Ovary (tissue), 3 donors: ENCODE results near the gene CFDP1.

ENCODE experiments used
- EP300 ChIP-seq: sonication (generic); formaldehyde crosslinking; IDR thresholded peaks from one replicate; pipeline ENCODE4 v1.6.1; 2017; ENCODE audit warnings: antibody characterized with exemption
- POLR2A ChIP-seq: fragments of 450-650 bp; IDR thresholded peaks from one replicate; pipeline ENCODE4 v1.6.1; 2017; ENCODE audit warnings: antibody characterized with exemption, mild to moderate bottlenecking, moderate library complexity
- TF ChIP-seq, protein P1 (sequence below), 3 donors: fragments of 450-650 bp in 2 of 3; fragments of 200-600 bp in 1 of 3; IDR thresholded peaks; one replicate each; pipeline versions ENCODE4 v1.5.1 to v1.8.0; 2016 to 2022; ENCODE audit warnings: antibody characterized with exemption in 3 of 3, mild to moderate bottlenecking in 1 of 3
- donor health status: DM: no; HTN: no; CAD: no.

DNA sequence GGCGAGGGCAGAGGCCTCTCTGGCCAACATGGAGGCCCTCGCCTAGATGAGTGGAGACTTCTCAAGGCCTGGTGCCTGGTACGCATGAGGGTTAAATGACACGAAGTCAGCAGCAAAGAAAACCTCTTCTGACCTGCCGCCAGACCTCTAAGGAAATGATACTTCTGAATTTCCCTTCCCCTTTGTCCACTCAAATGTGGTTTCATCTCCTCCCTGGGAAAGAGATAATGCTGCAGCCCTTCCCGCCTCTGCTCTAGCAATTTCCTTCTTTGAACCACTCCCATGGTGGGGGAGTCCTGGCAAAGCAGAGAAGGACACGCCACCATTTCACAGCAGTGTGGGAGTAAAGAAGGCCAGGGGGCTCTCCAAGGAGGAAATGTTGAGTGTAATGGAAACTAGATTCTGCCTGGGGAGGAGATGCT is 116.2 kb downstream of the CFDP1 start:
- TF ChIP-seq, protein P1, sequence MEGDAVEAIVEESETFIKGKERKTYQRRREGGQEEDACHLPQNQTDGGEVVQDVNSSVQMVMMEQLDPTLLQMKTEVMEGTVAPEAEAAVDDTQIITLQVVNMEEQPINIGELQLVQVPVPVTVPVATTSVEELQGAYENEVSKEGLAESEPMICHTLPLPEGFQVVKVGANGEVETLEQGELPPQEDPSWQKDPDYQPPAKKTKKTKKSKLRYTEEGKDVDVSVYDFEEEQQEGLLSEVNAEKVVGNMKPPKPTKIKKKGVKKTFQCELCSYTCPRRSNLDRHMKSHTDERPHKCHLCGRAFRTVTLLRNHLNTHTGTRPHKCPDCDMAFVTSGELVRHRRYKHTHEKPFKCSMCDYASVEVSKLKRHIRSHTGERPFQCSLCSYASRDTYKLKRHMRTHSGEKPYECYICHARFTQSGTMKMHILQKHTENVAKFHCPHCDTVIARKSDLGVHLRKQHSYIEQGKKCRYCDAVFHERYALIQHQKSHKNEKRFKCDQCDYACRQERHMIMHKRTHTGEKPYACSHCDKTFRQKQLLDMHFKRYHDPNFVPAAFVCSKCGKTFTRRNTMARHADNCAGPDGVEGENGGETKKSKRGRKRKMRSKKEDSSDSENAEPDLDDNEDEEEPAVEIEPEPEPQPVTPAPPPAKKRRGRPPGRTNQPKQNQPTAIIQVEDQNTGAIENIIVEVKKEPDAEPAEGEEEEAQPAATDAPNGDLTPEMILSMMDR (IDR thresholded peaks at IDR 0.05): no peak
- no peak for TF ChIP-seq EP300
- no peak for TF ChIP-seq POLR2A
